HG02623 (cell line): ENCODE data around the gene CENPO.

Experiments
- ATAC-seq: cut with Tn5 transposase; IDR thresholded peaks from one replicate; pipeline ENCODE4 v1.9.1; 2021; ENCODE audit warnings: moderate library complexity; ENCODE audit not compliant: unreplicated experiment

Gene CENPO

GRCh38 chr2:24792874-24793760, at the start of gene CENPO, which contains the start of gene PTRHD1:
Gene CENPO, plus strand, starts transcription at chr2:24793425. Its CDS starts 495 bp downstream, at chr2:24793920.
Gene PTRHD1, minus strand, starts transcription at chr2:24793391. Its CDS starts 14 bp downstream, at chr2:24793377.
- peak; percentile 90 for ATAC-seq

GRCh38 chr2:24743924-24744323, 49.3 kb upstream of the CENPO start:
- no peak for ATAC-seq

- no peak for ATAC-seq
Observed at GRCh38 chr2:24744356-24744755, 48.9 kb upstream of the CENPO start.

- ATAC-seq = no peak
Observed at GRCh38 chr2:24745825-24746224, 47.4 kb upstream of the CENPO start.

- ATAC-seq = no peak
Observed at GRCh38 chr2:24747299-24747698, 45.9 kb upstream of the CENPO start.

GRCh38 chr2:24749069-24749691, 44.0 kb upstream of the CENPO start:
- no peak for ATAC-seq

GRCh38 chr2:24754985-24755705, 38.1 kb upstream of the CENPO start:
- ATAC-seq = no peak

- ATAC-seq = no peak
Observed at GRCh38 chr2:24756789-24757188, 36.4 kb upstream of the CENPO start.

- no peak for ATAC-seq
Observed at GRCh38 chr2:24761866-24762265, 31.4 kb upstream of the CENPO start.

- no peak for ATAC-seq
Observed at GRCh38 chr2:24762518-24762917, 30.7 kb upstream of the CENPO start.

- no peak for ATAC-seq
Observed at GRCh38 chr2:24763843-24764242, 29.4 kb upstream of the CENPO start.

GRCh38 chr2:24766609-24767008, 26.6 kb upstream of the CENPO start:
- ATAC-seq = no peak

GRCh38 chr2:24768013-24768412, 25.2 kb upstream of the CENPO start:
- no peak for ATAC-seq

GRCh38 chr2:24768601-24769000, 24.6 kb upstream of the CENPO start:
- no peak for ATAC-seq

GRCh38 chr2:24771061-24771460, 22.2 kb upstream of the CENPO start:
- ATAC-seq = no peak

GRCh38 chr2:24771764-24772586, 21.2 kb upstream of the CENPO start:
- no peak for ATAC-seq

- no peak for ATAC-seq
Observed at GRCh38 chr2:24774373-24774772, 18.9 kb upstream of the CENPO start.

GRCh38 chr2:24779116-24779515, 14.1 kb upstream of the CENPO start:
- ATAC-seq = no peak

GRCh38 chr2:24783641-24784040, 9.6 kb upstream of the CENPO start:
- ATAC-seq = no peak

GRCh38 chr2:24785671-24786321, 7.4 kb upstream of the CENPO start:
- ATAC-seq = peak; percentile 75
